Measurements from ENCODE around the gene KNCN.

Gene KNCN

GRCh38 chr1:46558966-46559365 is 7.5 kb upstream of the KNCN start:
- Histone ChIP-seq H2AFZ (ENCODE audit: low read depth, low read length) (no peak overlapping the region), H3K27me3 (ENCODE audit: low read depth, low read length) (no peaks in the 10 kb centered on the region), H3K4me2 (ENCODE audit: low read length) (no peak overlapping the region), H3K79me2 (ENCODE audit: low read length) (no peaks in the 10 kb centered on the region), H3K4me1 (ENCODE audit: low read length) (no peaks in the 10 kb centered on the region), H3K36me3 (replicated peaks; ENCODE audit: low read depth, low read length) (no peaks in the 10 kb centered on the region), H3K9ac (ENCODE audit: low read length) (no peak overlapping the region), H3K4me3 (ENCODE audit: low read length) (no peak overlapping the region), H3K27ac (ENCODE audit: low read length) (no peak overlapping the region), H4K20me1 (ENCODE audit: insufficient read depth, low read length) (no peaks in the 10 kb centered on the region), H3K9me3 (ENCODE audit: insufficient read depth, low read length) (no peaks in the 10 kb centered on the region)
- TF ChIP-seq CTCF (IDR thresholded peaks at IDR 0.05; ENCODE audit: low read depth, low read length) (no peak), EZH2phosphoT487 (IDR thresholded peaks at IDR 0.05; ENCODE audit: low read depth) (no peak)

- no peak for TF ChIP-seq CTCF (IDR thresholded peaks at IDR 0.05; ENCODE audit: low read depth, low read length)
- TF ChIP-seq EZH2phosphoT487 (IDR thresholded peaks at IDR 0.05; ENCODE audit: low read depth): no peak
- Histone ChIP-seq H2AFZ (ENCODE audit: low read depth, low read length) (no peak overlapping the region), H3K27ac (ENCODE audit: low read length) (no peak overlapping the region), H3K4me3 (ENCODE audit: low read length) (no peak overlapping the region), H3K27me3 (ENCODE audit: low read depth, low read length) (no peaks in the 10 kb centered on the region), H3K9me3 (ENCODE audit: insufficient read depth, low read length) (no peaks in the 10 kb centered on the region), H4K20me1 (ENCODE audit: insufficient read depth, low read length) (no peaks in the 10 kb centered on the region), H3K9ac (ENCODE audit: low read length) (no peak overlapping the region), H3K4me1 (ENCODE audit: low read length) (no peaks in the 10 kb centered on the region), H3K4me2 (ENCODE audit: low read length) (no peak overlapping the region), H3K36me3 (replicated peaks; ENCODE audit: low read depth, low read length) (no peaks in the 10 kb centered on the region), H3K79me2 (ENCODE audit: low read length) (no peaks in the 10 kb centered on the region)
Measured at GRCh38 chr1:46558141-46558963, 6.9 kb upstream of the KNCN start.

GRCh38 chr1:46557403-46557802 is 6.0 kb upstream of the KNCN start:
- Histone ChIP-seq H4K20me1 (ENCODE audit: insufficient read depth, low read length) (no peaks in the 10 kb centered on the region), H3K79me2 (ENCODE audit: low read length) (no peaks in the 10 kb centered on the region), H3K9me3 (ENCODE audit: insufficient read depth, low read length) (no peaks in the 10 kb centered on the region), H3K4me2 (ENCODE audit: low read length) (no peak overlapping the region), H3K9ac (ENCODE audit: low read length) (no peak overlapping the region), H3K4me3 (ENCODE audit: low read length) (no peak overlapping the region), H3K36me3 (replicated peaks; ENCODE audit: low read depth, low read length) (no peaks in the 10 kb centered on the region), H2AFZ (ENCODE audit: low read depth, low read length) (no peak overlapping the region), H3K27ac (ENCODE audit: low read length) (no peak overlapping the region), H3K4me1 (ENCODE audit: low read length) (no peaks in the 10 kb centered on the region), H3K27me3 (ENCODE audit: low read depth, low read length) (no peaks in the 10 kb centered on the region)
- TF ChIP-seq EZH2phosphoT487 (IDR thresholded peaks at IDR 0.05; ENCODE audit: low read depth): no peak
- TF ChIP-seq CTCF (IDR thresholded peaks at IDR 0.05; ENCODE audit: low read depth, low read length): no peak

- no peak for TF ChIP-seq EZH2phosphoT487 (IDR thresholded peaks at IDR 0.05; ENCODE audit: low read depth)
- no peak for TF ChIP-seq CTCF (IDR thresholded peaks at IDR 0.05; ENCODE audit: low read depth, low read length)
- H3K9ac ChIP-seq (ENCODE audit: low read length): no peak overlapping the region
Measured at GRCh38 chr1:46556822-46557221, 5.4 kb upstream of the KNCN start.

More at GRCh38 chr1:46556822-46557221, 5.4 kb upstream of the KNCN start:
- H3K9me3 ChIP-seq (ENCODE audit: insufficient read depth, low read length): no peaks in the 10 kb centered on the region
- H3K27me3 ChIP-seq (ENCODE audit: low read depth, low read length): no peaks in the 10 kb centered on the region
- no peak overlapping the region for H2AFZ ChIP-seq (ENCODE audit: low read depth, low read length)
- H3K79me2 ChIP-seq (ENCODE audit: low read length): no peaks in the 10 kb centered on the region
- H3K27ac ChIP-seq (ENCODE audit: low read length): no peak overlapping the region
- no peaks in the 10 kb centered on the region for H4K20me1 ChIP-seq (ENCODE audit: insufficient read depth, low read length)
- no peak overlapping the region for H3K4me2 ChIP-seq (ENCODE audit: low read length)
- no peaks in the 10 kb centered on the region for H3K36me3 ChIP-seq (replicated peaks; ENCODE audit: low read depth, low read length)
- no peaks in the 10 kb centered on the region for H3K4me1 ChIP-seq (ENCODE audit: low read length)
- no peak overlapping the region for H3K4me3 ChIP-seq (ENCODE audit: low read length)
